ENCODE results near the gene ZNF280D. TPM values are rescaled to one million over a fixed set of nuclear protein-coding genes. Genes with fewer than 3 reads are reported as not detected.

The ZNF280D gene
- total and polyA plus RNA-seq, 2 of the 8 experiments (the other 6 are each of a cell fraction or from before 2014, with no cell fraction given), result 7.4 to 27.5 TPM

GRCh38 chr15:56733136-56734012 lies at the start of gene ZNF280D (continued):
- TF ChIP-seq EP300 (IDR thresholded peaks at IDR 0.05; ENCODE audit: borderline replicate concordance in 1 of 2, low read depth in 2 of 2, low read length in 2 of 2) (0 out of 3 replicates have a peak, but pooled peaks of 1 of the 2 experiments have one; percentile 25), POLR2A (IDR thresholded peaks at IDR 0.05; ENCODE audit: control extremely low read depth in 1 of 2, low read depth in 2 of 2, low read length in 2 of 2) (peak; percentile 76 to 88)

Data from H1 (cell line).